ENCODE results near the gene EYS.

DNA sequence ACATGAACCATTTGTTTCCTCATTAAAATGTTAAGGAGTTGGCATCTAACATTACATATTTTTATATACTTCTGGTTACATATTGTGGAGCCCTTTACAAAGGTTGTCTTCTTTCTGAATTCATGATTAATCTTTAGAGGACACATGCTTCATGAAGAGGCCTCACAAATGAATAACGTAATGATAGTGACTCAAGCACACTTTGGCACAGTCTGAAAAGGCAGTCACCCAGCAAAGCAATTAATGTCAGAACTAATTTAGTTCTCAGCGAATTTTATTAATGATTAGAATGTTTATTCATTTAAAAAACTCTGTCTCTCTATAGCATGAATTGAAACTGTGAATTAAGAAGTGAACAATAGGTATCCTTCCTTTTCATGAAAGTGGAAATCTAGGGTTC, 1217.3 kb downstream of the EYS start:
- TF ChIP-seq EZH2phosphoT487 (IDR thresholded peaks at IDR 0.05; ENCODE audit: borderline replicate concordance) = no peak
- TF ChIP-seq, protein P1, sequence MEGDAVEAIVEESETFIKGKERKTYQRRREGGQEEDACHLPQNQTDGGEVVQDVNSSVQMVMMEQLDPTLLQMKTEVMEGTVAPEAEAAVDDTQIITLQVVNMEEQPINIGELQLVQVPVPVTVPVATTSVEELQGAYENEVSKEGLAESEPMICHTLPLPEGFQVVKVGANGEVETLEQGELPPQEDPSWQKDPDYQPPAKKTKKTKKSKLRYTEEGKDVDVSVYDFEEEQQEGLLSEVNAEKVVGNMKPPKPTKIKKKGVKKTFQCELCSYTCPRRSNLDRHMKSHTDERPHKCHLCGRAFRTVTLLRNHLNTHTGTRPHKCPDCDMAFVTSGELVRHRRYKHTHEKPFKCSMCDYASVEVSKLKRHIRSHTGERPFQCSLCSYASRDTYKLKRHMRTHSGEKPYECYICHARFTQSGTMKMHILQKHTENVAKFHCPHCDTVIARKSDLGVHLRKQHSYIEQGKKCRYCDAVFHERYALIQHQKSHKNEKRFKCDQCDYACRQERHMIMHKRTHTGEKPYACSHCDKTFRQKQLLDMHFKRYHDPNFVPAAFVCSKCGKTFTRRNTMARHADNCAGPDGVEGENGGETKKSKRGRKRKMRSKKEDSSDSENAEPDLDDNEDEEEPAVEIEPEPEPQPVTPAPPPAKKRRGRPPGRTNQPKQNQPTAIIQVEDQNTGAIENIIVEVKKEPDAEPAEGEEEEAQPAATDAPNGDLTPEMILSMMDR (conservative IDR thresholded peaks at IDR 0.05; ENCODE audit: low read length) = no peak

Data from Loucy (cell line).